ENCODE results near the gene MSTO1.

DNA sequence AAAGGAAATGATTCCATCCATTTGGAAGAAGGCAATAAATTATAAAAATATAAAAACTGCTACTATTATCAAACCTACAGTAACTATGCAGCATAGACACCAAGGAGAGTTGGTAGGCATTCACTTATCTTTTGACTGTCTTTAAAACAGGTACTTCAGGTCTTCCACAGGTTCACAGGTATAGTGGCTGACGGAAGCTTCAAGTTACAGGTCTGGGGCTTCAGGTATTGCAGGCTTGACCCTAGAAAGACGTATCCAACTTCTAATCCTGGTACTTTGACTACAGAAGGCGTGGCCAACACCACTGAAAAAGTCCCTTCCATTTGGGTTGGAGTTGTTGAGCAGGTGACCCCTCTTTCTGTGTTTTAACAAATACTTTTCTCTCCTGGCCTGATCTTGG lies 42.9 kb downstream of the MSTO1 start:
- TF ChIP-seq CTCF (IDR thresholded peaks at IDR 0.05; ENCODE audit: low read length) (no peak), EZH2 (IDR thresholded peaks at IDR 0.05; ENCODE audit: borderline replicate concordance, low read length) (no peak)
